Neural cell (in vitro differentiated cells): ENCODE measurements around the gene AGXT. TPM values are rescaled to one million over a fixed set of nuclear protein-coding genes. Genes with fewer than 3 reads are reported as not detected.

Source experiments
- H2AFZ ChIP-seq: fragments of 200-600, 300-800 bp; sonication (generic), shearing (Covaris generic); 2 replicates; pipeline ENCODE4 v1.6.0; 2014; ENCODE audit warnings: low read depth, mild to moderate bottlenecking, antibody characterized with exemption, low read length, moderate library complexity
- H3F3A ChIP-seq: fragments of 200-600 bp; shearing (Covaris generic); 2 replicates; pipeline ENCODE4 v1.6.1; 2016; ENCODE audit warnings: mild to moderate bottlenecking, moderate library complexity, mixed read lengths, antibody characterized with exemption, low read length; ENCODE audit not compliant: insufficient read depth, poor library complexity, severe bottlenecking
- H3K27ac ChIP-seq: fragments of 200-600, 300-800 bp; sonication (generic), shearing (Covaris generic); 2 replicates; pipeline ENCODE4 v1.5.1; 2014; ENCODE audit warnings: mild to moderate bottlenecking, low read length, moderate library complexity
- H3K27me3 ChIP-seq: fragments of 300-800, 200-600 bp; sonication (generic), shearing (Covaris generic); 2 replicates; pipeline ENCODE4 v1.6.0; 2014; ENCODE audit warnings: mild to moderate bottlenecking, low read depth, low read length, moderate library complexity; ENCODE audit not compliant: insufficient read depth
- H3K36me3 ChIP-seq: fragments of 300-800, 200-600 bp; sonication (generic), shearing (Covaris generic); 2 replicates; pipeline ENCODE4 v1.5.1; 2014; ENCODE audit warnings: mild to moderate bottlenecking, antibody characterized with exemption, low read length, moderate library complexity; ENCODE audit not compliant: insufficient read depth
- H3K4me2 ChIP-seq: fragments of 300-800, 200-600 bp; sonication (generic), shearing (Covaris generic); 2 replicates; pipeline ENCODE4 v1.6.0; 2014; ENCODE audit warnings: mild to moderate bottlenecking, low read length
- H3K4me3 ChIP-seq: fragments of 300-800, 200-600 bp; sonication (generic), shearing (Covaris generic); 2 replicates; pipeline ENCODE4 v1.5.1; 2014; ENCODE audit warnings: mild to moderate bottlenecking, low read length, moderate library complexity
- H3K79me2 ChIP-seq: fragments of 200-600 bp; shearing (Covaris generic); replicated peaks from 2 replicates; pipeline ENCODE4 v1.6.0; 2014; ENCODE audit warnings: mild to moderate bottlenecking, low read length, moderate library complexity; ENCODE audit not compliant: insufficient read depth
- H3K9ac ChIP-seq: fragments of 300-800, 200-600 bp; sonication (generic), shearing (Covaris generic); 2 replicates; pipeline ENCODE4 v1.6.1; 2016; ENCODE audit warnings: mild to moderate bottlenecking, low read length, mixed read lengths
- H3K9me2 ChIP-seq: fragments of 200-600 bp; shearing (Covaris generic); 2 replicates; pipeline ENCODE4 v1.6.1; 2016; ENCODE audit warnings: mild to moderate bottlenecking, low read length, mixed read lengths; ENCODE audit not compliant: insufficient read depth
- H3K9me3 ChIP-seq: fragments of 200-600, 300-800 bp; sonication (generic), shearing (Covaris generic); 2 replicates; pipeline ENCODE4 v1.6.1; 2016; ENCODE audit warnings: mild to moderate bottlenecking, mixed run types, low read length, moderate library complexity, mixed read lengths
- H4K20me1 ChIP-seq: fragments of 200-600 bp; shearing (Covaris generic); 2 replicates; pipeline ENCODE4 v1.6.1; 2016; ENCODE audit warnings: mild to moderate bottlenecking, mixed run types; ENCODE audit not compliant: insufficient read depth
- CTCF ChIP-seq: fragments of 450-650 bp; IDR thresholded peaks from 2 replicates; pipeline ENCODE4 v1.5.1; 2014; ENCODE audit warnings: antibody characterized with exemption, mild to moderate bottlenecking, moderate library complexity; ENCODE audit not compliant: poor library complexity, severe bottlenecking
- EP300 ChIP-seq: fragments of 450-650 bp; conservative IDR thresholded peaks from 2 replicates; pipeline ENCODE4 v1.6.1; 2014; ENCODE audit warnings: antibody characterized with exemption, mild to moderate bottlenecking, moderate library complexity; ENCODE audit not compliant: poor library complexity, severe bottlenecking
- EZH2 ChIP-seq: fragments of 200-600, 300-800 bp; shearing (Covaris generic), sonication (generic); IDR thresholded peaks from 2 replicates; pipeline ENCODE4 v1.6.1; 2014; ENCODE audit warnings: antibody characterized with exemption, low read length, borderline replicate concordance, mild to moderate bottlenecking; ENCODE audit not compliant: insufficient read depth, poor library complexity, severe bottlenecking
- MXI1 ChIP-seq: fragments of 450-650 bp; conservative IDR thresholded peaks from 2 replicates; pipeline ENCODE4 v1.6.1; 2014; ENCODE audit warnings: antibody characterized with exemption, mild to moderate bottlenecking; ENCODE audit not compliant: poor library complexity, severe bottlenecking
- POLR2AphosphoS5 ChIP-seq: IDR thresholded peaks from 2 replicates; pipeline ENCODE4 v1.6.1; 2012
- RAD21 ChIP-seq: fragments of 450-650 bp; conservative IDR thresholded peaks from 2 replicates; pipeline ENCODE4 v1.6.1; 2014; ENCODE audit warnings: antibody characterized with exemption, mild to moderate bottlenecking, moderate library complexity
- SMC3 ChIP-seq: fragments of 450-650 bp; conservative IDR thresholded peaks from 2 replicates; pipeline ENCODE4 v1.6.1; 2014; ENCODE audit warnings: antibody characterized with exemption, mild to moderate bottlenecking, moderate library complexity; ENCODE audit not compliant: poor library complexity
- TAF1 ChIP-seq: IDR thresholded peaks from 2 replicates; pipeline ENCODE4 v1.6.1; 2012; ENCODE audit warnings: low read depth
- polyA plus RNA-seq: library from polyadenylated mRNA; depleted of rRNA; stranded (reverse); fragments of >200 nt; gene quantifications from 2 replicates; pipeline ENCODE4 v1.2.3, GENCODE V29; 2014
- TF ChIP-seq, protein P1 (sequence below): IDR thresholded peaks from 2 replicates; pipeline ENCODE4 v1.6.1; 2012; ENCODE audit warnings: borderline replicate concordance

AGXT gene
- polyA plus RNA-seq, 1 donor from 2014 or later = not detected

- H3K4me3 ChIP-seq = no peak overlapping the region
- H3K79me2 ChIP-seq = peaks cover 2% of the 10 kb centered on the region
- no peaks in the 10 kb centered on the region for H3K9me2 ChIP-seq
- TF ChIP-seq CTCF = no peak
- no peak overlapping the region for H2AFZ ChIP-seq
- H3K27ac ChIP-seq = no peak overlapping the region
- H3K36me3 ChIP-seq = no peaks in the 10 kb centered on the region
- H4K20me1 ChIP-seq = no peaks in the 10 kb centered on the region
- H3K27me3 ChIP-seq = no peaks in the 10 kb centered on the region
- no peak overlapping the region for H3K9ac ChIP-seq
- H3K4me2 ChIP-seq = no peak overlapping the region
- H3K9me3 ChIP-seq = no peaks in the 10 kb centered on the region
- no peaks in the 10 kb centered on the region for H3F3A ChIP-seq
These were observed 44.9 kb upstream of the AGXT start for GRCh38 chr2:240823449-240824336.

GRCh38 chr2:240825476-240825875 lies 43.1 kb upstream of the AGXT start:
- H3F3A ChIP-seq = no peaks in the 10 kb centered on the region
- no peaks in the 10 kb centered on the region for H3K79me2 ChIP-seq
- no peaks in the 10 kb centered on the region for H4K20me1 ChIP-seq
- H3K4me2 ChIP-seq = no peak overlapping the region
- no peaks in the 10 kb centered on the region for H3K9me2 ChIP-seq
- no peaks in the 10 kb centered on the region for H3K9me3 ChIP-seq
- no peak overlapping the region for H3K9ac ChIP-seq
- H3K27me3 ChIP-seq = no peaks in the 10 kb centered on the region
- no peak overlapping the region for H3K4me3 ChIP-seq
- TF ChIP-seq RAD21 (no peak), CTCF (no peak), SMC3 (no peak), POLR2AphosphoS5 (no peak), TAF1 (no peak), EZH2 (no peak), MXI1 (no peak), EP300 (no peak)
- TF ChIP-seq, protein P1, sequence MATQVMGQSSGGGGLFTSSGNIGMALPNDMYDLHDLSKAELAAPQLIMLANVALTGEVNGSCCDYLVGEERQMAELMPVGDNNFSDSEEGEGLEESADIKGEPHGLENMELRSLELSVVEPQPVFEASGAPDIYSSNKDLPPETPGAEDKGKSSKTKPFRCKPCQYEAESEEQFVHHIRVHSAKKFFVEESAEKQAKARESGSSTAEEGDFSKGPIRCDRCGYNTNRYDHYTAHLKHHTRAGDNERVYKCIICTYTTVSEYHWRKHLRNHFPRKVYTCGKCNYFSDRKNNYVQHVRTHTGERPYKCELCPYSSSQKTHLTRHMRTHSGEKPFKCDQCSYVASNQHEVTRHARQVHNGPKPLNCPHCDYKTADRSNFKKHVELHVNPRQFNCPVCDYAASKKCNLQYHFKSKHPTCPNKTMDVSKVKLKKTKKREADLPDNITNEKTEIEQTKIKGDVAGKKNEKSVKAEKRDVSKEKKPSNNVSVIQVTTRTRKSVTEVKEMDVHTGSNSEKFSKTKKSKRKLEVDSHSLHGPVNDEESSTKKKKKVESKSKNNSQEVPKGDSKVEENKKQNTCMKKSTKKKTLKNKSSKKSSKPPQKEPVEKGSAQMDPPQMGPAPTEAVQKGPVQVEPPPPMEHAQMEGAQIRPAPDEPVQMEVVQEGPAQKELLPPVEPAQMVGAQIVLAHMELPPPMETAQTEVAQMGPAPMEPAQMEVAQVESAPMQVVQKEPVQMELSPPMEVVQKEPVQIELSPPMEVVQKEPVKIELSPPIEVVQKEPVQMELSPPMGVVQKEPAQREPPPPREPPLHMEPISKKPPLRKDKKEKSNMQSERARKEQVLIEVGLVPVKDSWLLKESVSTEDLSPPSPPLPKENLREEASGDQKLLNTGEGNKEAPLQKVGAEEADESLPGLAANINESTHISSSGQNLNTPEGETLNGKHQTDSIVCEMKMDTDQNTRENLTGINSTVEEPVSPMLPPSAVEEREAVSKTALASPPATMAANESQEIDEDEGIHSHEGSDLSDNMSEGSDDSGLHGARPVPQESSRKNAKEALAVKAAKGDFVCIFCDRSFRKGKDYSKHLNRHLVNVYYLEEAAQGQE = no peak
- no peaks in the 10 kb centered on the region for H3K36me3 ChIP-seq
- H3K27ac ChIP-seq = no peak overlapping the region
- H2AFZ ChIP-seq = no peak overlapping the region
